Stimulated activated CD8-positive, alpha-beta memory T cell treated with anti-CD3 and anti-CD28 coated beads, Interleukin-7, amount 100 ng/mL, for 4 hours (primary cell): ENCODE data around the gene CT45A1.
"Not testable (repeated sequence)": the region's sequence is repeated elsewhere in the genome, so short reads cannot be mapped to it uniquely, and the experiment has no call there.

Experiments
- DNase-seq, 2 donors: peaks; one replicate each; pipeline ENCODE4 v3.0.0-alpha.2; 2020; ENCODE audit warnings: low read depth in 2 of 2

The CT45A1 gene, protein sequence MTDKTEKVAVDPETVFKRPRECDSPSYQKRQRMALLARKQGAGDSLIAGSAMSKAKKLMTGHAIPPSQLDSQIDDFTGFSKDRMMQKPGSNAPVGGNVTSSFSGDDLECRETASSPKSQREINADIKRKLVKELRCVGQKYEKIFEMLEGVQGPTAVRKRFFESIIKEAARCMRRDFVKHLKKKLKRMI

DNA sequence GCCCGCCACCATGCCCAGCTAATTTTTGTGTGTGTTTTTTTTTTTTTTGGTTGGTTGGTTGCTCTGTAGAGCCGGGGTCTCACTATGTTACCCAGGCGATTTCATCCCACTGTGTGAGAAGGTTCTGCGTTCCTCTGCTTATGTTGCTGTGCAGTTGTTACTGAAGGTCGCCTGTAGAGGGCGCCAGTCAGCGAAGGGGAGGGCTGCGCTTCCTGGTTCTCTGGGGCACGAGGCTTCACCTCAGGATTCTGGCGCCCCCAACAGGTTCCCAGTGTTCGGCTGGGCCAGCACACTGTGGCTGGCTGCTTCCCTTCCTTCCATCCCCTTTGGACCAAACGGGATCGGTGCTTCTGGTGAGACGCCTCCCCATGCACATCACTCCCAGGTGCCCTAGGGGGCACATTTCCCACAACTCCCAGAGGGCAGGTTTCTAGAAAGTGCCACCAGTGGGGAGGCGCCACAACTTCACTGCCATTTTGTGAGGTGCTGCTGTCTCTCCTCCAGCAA, at the start of gene CT45A1:
CT45A1 (plus strand) TSS at position 457 of the 507 bp plus-strand sequence. CDS start 5,302 bp downstream, outside the sequence.
- DNase-seq: not testable (repeated sequence)

DNA sequence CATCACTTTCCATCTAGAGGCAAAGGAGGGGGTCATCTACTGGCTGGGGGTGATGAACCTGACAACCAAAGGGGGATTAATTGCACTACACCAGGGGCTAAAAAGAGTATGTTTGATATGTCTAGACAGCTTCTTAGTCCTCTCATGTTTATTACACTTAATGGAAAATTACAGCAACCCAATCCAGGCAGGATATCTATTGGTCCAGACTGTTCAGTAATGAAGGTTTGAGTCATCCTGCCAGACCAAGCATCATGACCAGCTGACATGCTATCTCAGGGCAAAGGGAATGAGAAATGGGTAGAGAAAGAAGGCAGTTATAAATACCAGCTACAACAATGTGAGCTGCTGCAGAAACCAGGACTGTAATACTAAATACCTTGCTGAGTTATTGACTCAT, 40.5 kb upstream of the CT45A1 start:
- not testable (repeated sequence) for DNase-seq

GRCh38 chrX:135688137-135688536, 25.3 kb upstream of the CT45A1 start:
- no peak for DNase-seq

- no peak for DNase-seq
These were observed 18.0 kb upstream of the CT45A1 start for GRCh38 chrX:135695471-135695870.

DNA sequence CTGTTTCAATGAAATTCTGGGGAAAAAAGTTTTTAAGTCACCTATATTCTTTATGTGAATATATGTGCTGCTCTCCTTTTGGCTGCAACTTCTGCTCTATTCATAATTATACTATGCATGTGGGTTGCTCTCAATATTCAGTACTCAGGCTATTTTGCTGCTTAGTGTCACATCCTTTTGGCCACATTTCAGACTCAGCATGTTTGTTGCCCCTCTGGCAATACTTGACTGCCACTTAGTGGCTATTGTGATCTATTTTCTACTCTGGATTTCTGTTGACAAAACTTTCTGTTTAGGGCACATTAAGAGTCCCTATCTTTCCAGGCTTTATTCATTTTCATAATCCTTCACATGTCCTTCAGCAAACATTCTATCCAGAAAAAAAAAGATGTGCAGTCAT, 15.8 kb upstream of the CT45A1 start:
- no peak for DNase-seq

- DNase-seq: no peak
These were observed 14.5 kb upstream of the CT45A1 start for GRCh38 chrX:135698924-135699323.

DNA sequence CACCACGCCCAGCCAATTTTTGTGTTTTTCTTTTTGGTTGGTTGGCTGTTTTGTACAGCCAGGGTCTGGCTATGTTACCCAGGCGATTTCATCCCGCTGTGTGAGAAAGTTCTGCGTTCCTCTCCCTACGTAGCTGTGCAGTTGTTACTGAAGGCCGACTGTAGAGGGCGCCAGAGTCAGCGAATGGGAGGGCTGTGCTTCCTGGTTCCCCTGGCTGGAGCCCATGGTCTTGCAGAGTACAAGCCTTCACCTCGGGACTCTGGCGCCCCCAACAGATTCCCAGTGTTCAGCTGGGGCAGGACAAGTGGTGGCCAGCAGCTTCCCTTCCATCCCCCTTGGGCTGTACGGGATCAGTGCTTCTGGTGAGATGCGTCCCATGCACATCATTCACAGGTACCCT, 5.6 kb upstream of the CT45A1 start:
- DNase-seq: no peak

- no peak for DNase-seq
These were observed 356 bp downstream of the CT45A1 start for GRCh38 chrX:135713795-135714194.

GRCh38 chrX:135734666-135735065, 21.2 kb downstream of the CT45A1 start:
- not testable (repeated sequence) for DNase-seq

DNA sequence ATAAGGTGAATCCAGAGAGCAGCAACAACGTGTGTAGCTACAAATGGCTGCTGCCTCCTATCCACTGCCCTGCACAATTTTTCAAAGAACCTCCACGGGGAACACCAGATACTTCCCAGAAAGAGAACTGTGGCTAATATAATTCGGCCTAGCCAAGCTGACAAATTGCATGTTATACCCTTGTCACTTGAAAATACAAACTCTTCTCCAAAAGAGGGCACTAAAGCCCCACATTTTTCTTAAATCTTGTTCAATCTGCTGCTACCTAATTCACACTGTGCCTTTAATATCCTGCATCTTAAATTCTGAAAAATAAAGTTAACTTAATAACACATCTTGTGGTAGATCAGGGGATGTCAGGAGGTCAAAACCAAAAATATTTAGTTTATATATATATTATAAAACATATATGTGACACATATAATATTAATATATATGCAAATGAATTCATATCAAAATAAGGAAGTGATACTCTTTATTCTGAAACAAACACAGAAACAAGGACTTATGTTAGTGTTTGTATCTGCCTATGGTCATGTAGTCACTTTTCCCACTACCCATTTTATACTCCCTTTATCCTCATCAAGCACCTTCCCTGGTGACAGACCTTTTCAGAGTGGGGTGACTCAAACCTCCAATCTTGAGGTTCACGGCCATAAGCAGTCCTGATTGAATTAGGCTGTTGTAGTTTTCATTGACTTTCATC, 24.1 kb downstream of the CT45A1 start:
- no peak for DNase-seq

GRCh38 chrX:135740681-135741149, 27.3 kb downstream of the CT45A1 start:
- no peak for DNase-seq

DNA sequence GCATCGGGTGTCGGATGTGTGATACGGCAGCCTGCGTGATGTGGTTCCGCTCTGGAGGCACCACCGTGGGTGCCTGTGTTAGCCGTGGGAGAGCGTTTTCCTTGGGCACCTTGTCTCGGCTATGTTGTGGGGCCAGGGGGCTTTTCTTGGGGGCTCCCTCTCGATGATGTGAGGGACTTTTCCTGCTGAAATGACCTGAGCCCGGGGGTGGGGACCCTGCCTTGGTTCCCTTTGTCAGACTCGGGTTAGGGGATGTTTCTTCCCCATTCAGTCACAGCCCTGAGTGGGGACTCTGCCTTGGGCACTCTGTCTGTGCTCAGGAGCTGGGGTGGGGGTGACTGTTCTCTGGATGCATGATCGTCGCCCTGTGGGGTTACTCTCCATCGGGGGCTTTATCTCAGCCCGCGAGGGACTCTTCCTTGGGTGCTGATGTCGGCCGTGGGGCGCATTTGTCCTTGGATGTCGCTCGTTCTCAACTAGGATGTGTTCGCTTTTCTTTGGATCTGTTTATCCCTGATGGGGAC, 27.8 kb downstream of the CT45A1 start:
- DNase-seq: no peak

GRCh38 chrX:135744739-135745138, 31.3 kb downstream of the CT45A1 start:
- DNase-seq: not testable (repeated sequence)

DNA sequence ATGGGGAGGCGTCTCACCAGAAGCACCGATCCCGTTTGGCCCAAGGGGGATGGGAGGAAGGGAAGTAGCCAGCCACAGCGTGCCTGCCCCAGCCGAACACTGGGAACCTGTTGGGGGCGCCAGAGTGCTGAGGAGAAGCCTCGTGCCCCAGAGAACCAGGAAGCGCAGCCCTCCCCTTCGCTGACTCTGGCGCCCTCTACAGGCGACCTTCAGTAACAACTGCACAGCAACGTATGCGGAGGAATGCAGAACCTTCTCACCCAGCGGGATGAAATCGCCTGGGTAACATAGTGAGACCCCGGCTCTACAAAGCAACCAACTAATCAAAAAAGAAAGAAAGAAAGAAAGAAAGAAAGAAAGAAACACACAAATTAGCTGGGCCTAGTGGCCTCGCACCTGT, 54.7 kb downstream of the CT45A1 start, which contains the start of gene CT45A3:
CT45A3 (minus strand) TSS at position 101 of the 400 bp plus-strand sequence. CDS start 3,747 bp downstream, outside the sequence.
- DNase-seq: not testable (repeated sequence)
